BLaER1 treated with 17β-estradiol and CSF1 and Interleukin-3, amounts not matched to agents 10 nM and 100 nM (cell line): Measurements from ENCODE around the gene TRAPPC2L.

ENCODE experiments used
- H3K27ac ChIP-seq, 11 experiments: shearing (Covaris generic); formaldehyde crosslinking; 2 replicates each; pipeline ENCODE4 v1.8.1; 2022
- H3K27me3 ChIP-seq, 11 experiments: shearing (Covaris generic); formaldehyde crosslinking; 2 replicates each; pipeline ENCODE4 v1.8.1; 2022
- H3K36me3 ChIP-seq, 11 experiments: shearing (Covaris generic); formaldehyde crosslinking; 2 replicates each; pipeline ENCODE4 v1.8.1; 2022
- H3K4me1 ChIP-seq, 10 experiments: shearing (Covaris generic); formaldehyde crosslinking; 2 replicates each; pipeline ENCODE4 v1.8.1; 2022
- H3K4me2 ChIP-seq, 11 experiments: shearing (Covaris generic); formaldehyde crosslinking; 2 replicates each; pipeline ENCODE4 v1.8.1; 2022
- H3K4me3 ChIP-seq, 10 experiments: shearing (Covaris generic); formaldehyde crosslinking; 2 replicates each; pipeline ENCODE4 v1.8.1; 2022
- H3K9ac ChIP-seq, 11 experiments: shearing (Covaris generic); formaldehyde crosslinking; 2 replicates each; pipeline ENCODE4 v1.8.1; 2022
- H3K9me3 ChIP-seq, 11 experiments: shearing (Covaris generic); formaldehyde crosslinking; replicated peaks in 1 of 11; 2 replicates each; pipeline ENCODE4 v1.8.1; 2022
- H4K20me1 ChIP-seq, 11 experiments: shearing (Covaris generic); formaldehyde crosslinking; 2 replicates each; pipeline ENCODE4 v1.8.1; 2022
- Cebpa-rat ChIP-seq, 11 experiments: shearing (Covaris generic); IDR thresholded peaks; 2 replicates each; pipeline ENCODE4 v1.8.1; 2022

TRAPPC2L gene

GRCh38 chr16:88911136-88911945 is 54.4 kb downstream of the TRAPPC2L start:
- peaks cover 5 to 91% (median 85%) of the 10 kb centered on the region in 10 experiments; a peak in 18 of 20 replicates for H3K4me1 ChIP-seq
- peak overlapping the region in 9 of 11 experiments; percentile 16 to 92 (median 89); a peak in 18 of 22 replicates for H3K4me2 ChIP-seq
- H4K20me1 ChIP-seq: peaks cover 69 to 92% (median 89%) of the 10 kb centered on the region in 11 experiments
- peaks cover 0 to 12% (median 3%) of the 10 kb centered on the region in 11 experiments; a peak in 10 of 22 replicates for H3K36me3 ChIP-seq
- peaks cover 0 to 10% (median 0%) of the 10 kb centered on the region in 11 experiments; a peak in 2 of 22 replicates for H3K9me3 ChIP-seq
- no peak for TF ChIP-seq Cebpa-rat (IDR thresholded peaks at IDR 0.05)
- peak overlapping the region in 6 of 11 experiments; percentile 16 to 59 (median 53); a peak in 8 of 22 replicates for H3K9ac ChIP-seq
- H3K27me3 ChIP-seq: peaks cover 0 to 20% (median 0%) of the 10 kb centered on the region in 11 experiments; a peak in 2 of 22 replicates
- no peak overlapping the region for H3K4me3 ChIP-seq
- H3K27ac ChIP-seq: peak overlapping the region in 4 of 11 experiments; percentile 24 to 60 (median 40); a peak in 8 of 22 replicates

- Histone ChIP-seq H3K4me3 (no peak overlapping the region; a peak in 1 of 20 replicates), H3K9me3 (peaks cover 0 to 10% (median 0%) of the 10 kb centered on the region in 11 experiments; a peak in 2 of 22 replicates), H3K27ac (peak overlapping the region in 4 of 11 experiments; percentile 23 to 60 (median 34); a peak in 6 of 22 replicates), H3K9ac (peak overlapping the region in 7 of 11 experiments; percentile 16 to 59 (median 50); a peak in 10 of 22 replicates), H3K4me1 (peaks cover 8 to 91% (median 85%) of the 10 kb centered on the region in 10 experiments), H3K27me3 (peaks cover 0 to 21% (median 0%) of the 10 kb centered on the region in 11 experiments; a peak in 2 of 22 replicates), H3K4me2 (peak overlapping the region in 9 of 11 experiments; percentile 16 to 92 (median 89); a peak in 18 of 22 replicates), H3K36me3 (peaks cover 0 to 12% (median 3%) of the 10 kb centered on the region in 11 experiments; a peak in 10 of 22 replicates), H4K20me1 (peaks cover 66 to 91% (median 85%) of the 10 kb centered on the region in 11 experiments)
- no peak for TF ChIP-seq Cebpa-rat (IDR thresholded peaks at IDR 0.05)
Observed at GRCh38 chr16:88911946-88912310, 55.0 kb downstream of the TRAPPC2L start.
